Measurements from ENCODE around the gene TOP2A. TPM values are rescaled to one million over a fixed set of nuclear protein-coding genes. Genes with fewer than 3 reads are reported as not detected.

TOP2A gene
- total RNA-seq, 2 donors from 2014 or later = 324 to 425 TPM

GRCh38 chr17:40447148-40447644 lies 29.5 kb upstream of the TOP2A start:
- DNase-seq (no peak), ATAC-seq (replicated peaks in 1 of 2) (no peak)
- peaks cover 55% of the 10 kb centered on the region for H3K4me1 Mint-ChIP-seq (ENCODE audit: low read depth)
- no peaks in the 10 kb centered on the region for H3K9me3 Mint-ChIP-seq
- peaks cover 3% of the 10 kb centered on the region in 2 donors for H3K36me3 Mint-ChIP-seq (ENCODE audit: insufficient read depth in 2 of 2)
- no peak overlapping the region for H3K27ac Mint-ChIP-seq
- H3K27me3 Mint-ChIP-seq (ENCODE audit: low read depth) = no peaks in the 10 kb centered on the region
- no peak overlapping the region for H3K4me3 Mint-ChIP-seq

DNA sequence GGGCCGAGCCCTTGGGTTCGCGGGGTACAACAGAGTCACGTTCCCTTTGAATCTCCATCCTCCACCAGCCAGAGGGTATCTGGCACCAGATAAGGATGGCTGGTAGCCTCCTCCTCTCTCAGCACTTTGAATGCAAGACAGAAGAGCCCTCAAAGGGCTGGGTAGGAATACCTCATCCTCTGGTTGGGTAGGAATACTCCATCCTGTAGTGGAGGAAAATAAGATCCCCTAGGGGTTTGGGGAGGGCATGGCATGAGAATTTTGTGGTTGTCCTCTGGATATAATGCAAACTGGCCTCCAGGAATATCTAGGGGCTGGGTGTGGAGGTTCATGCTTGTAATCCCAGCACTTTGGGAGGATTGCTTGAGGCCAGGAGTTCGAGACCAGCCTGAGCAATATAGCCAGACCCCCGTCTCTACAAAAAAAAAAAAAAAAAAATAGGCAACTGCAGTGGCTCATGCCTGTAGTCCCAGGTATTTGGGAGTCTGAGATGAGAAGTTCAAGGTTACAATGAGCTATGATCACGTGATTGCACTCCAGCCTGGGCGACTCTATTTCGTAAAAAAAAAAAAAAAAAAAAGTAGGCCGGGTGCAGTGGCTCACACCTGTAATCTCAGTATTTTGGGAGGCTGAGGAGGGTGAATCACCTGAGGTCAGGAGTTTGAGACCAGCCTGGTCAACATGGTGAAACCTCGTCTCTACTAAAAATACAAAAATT lies 28.2 kb upstream of the TOP2A start:
- H3K9me3 Mint-ChIP-seq = no peaks in the 10 kb centered on the region
- DNase-seq = no peak
- ATAC-seq (replicated peaks in 1 of 2) = no peak
- H3K27me3 Mint-ChIP-seq (ENCODE audit: low read depth) = peaks cover 2% of the 10 kb centered on the region
- peak overlapping the region; percentile 77 to 78 for H3K4me3 Mint-ChIP-seq
- H3K36me3 Mint-ChIP-seq (ENCODE audit: insufficient read depth in 2 of 2) = peaks cover 3% of the 10 kb centered on the region in 2 donors
- peaks cover 50% of the 10 kb centered on the region for H3K4me1 Mint-ChIP-seq (ENCODE audit: low read depth)
- H3K27ac Mint-ChIP-seq = no peak overlapping the region

- Mint-ChIP-seq H3K27me3 (ENCODE audit: low read depth) (peaks cover 15% of the 10 kb centered on the region), H3K4me3 (peak overlapping the region; percentile 77 to 78), H3K4me1 (ENCODE audit: low read depth) (peaks cover 50% of the 10 kb centered on the region), H3K36me3 (ENCODE audit: insufficient read depth in 2 of 2) (peaks cover 3% of the 10 kb centered on the region in 2 donors), H3K9me3 (no peaks in the 10 kb centered on the region), H3K27ac (peak overlapping the region; percentile 74)
- peak; percentile 6 to 10 for ATAC-seq (replicated peaks in 1 of 2)
- peak in 1 of 2 donors; percentile 33 for DNase-seq
These were observed 26.5 kb upstream of the TOP2A start for GRCh38 chr17:40443988-40444899.

GRCh38 chr17:40443196-40443987 lies 25.7 kb upstream of the TOP2A start, which contains the start of gene IGFBP4:
Gene IGFBP4 (plus strand): TSS chr17:40443450. CDS start chr17:40443736, 286 bp downstream.
- H3K4me1 Mint-ChIP-seq (ENCODE audit: low read depth) = peaks cover 45% of the 10 kb centered on the region
- H3K27ac Mint-ChIP-seq = no peak within 1 kb of the TSS
- peaks cover 15% of the 10 kb centered on the region for H3K27me3 Mint-ChIP-seq (ENCODE audit: low read depth)
- ATAC-seq (replicated peaks in 1 of 2) (peak; percentile 85 to 86), DNase-seq (peak; percentile 84 to 85)
- no peaks in the 10 kb centered on the region for H3K9me3 Mint-ChIP-seq
- H3K4me3 Mint-ChIP-seq = peak within 1 kb of the TSS; percentile 77 to 78
- H3K36me3 Mint-ChIP-seq (ENCODE audit: insufficient read depth in 2 of 2) = peaks cover 3% of the 10 kb centered on the region in 2 donors

DNA sequence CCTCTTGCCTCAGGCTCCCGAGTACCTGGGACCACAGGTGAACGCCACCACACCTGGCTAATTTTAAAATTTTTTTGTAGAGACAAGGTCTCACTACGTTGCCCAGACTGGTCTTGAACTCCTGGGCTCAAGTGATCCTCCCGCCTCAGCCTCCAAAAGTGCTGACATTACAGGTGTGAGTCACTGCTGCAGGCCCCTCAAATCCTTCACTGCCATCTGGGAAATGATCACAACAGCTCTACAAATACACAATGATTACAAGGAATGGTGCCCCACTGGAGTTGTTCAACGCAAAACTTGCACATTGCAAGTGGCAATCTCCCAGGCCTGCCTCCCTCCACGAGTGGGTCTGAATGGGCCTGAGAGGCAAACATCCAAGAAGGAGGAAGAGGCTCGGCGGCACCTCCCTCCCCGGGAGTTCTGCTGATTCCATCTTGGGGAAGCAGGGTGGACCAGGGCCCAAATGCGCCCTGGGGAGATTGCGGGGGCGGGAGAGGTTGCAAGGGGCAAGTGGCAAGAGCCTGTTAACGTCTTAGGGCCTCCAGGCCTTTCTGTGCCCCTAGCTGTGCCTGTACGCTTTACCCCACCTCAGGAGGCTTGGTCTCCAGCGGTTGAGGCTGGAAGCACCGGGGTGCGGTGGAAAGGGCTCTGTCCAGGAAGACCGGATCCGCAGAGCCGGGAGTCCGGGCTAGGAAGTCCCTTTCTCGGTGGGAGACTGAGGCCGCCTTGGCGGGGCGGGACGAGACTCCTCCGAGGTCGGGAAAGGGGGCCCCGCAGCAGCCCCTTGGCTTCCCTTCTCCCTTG lies 24.9 kb upstream of the TOP2A start:
- Mint-ChIP-seq H3K4me1 (ENCODE audit: low read depth) (peaks cover 39% of the 10 kb centered on the region), H3K9me3 (no peaks in the 10 kb centered on the region), H3K4me3 (peak overlapping the region; percentile 32 to 36), H3K27ac (no peak overlapping the region), H3K27me3 (ENCODE audit: low read depth) (peaks cover 15% of the 10 kb centered on the region), H3K36me3 (ENCODE audit: insufficient read depth in 2 of 2) (peaks cover 3% of the 10 kb centered on the region in 2 donors)
- ATAC-seq (replicated peaks in 1 of 2) (no peak), DNase-seq (no peak)

DNA sequence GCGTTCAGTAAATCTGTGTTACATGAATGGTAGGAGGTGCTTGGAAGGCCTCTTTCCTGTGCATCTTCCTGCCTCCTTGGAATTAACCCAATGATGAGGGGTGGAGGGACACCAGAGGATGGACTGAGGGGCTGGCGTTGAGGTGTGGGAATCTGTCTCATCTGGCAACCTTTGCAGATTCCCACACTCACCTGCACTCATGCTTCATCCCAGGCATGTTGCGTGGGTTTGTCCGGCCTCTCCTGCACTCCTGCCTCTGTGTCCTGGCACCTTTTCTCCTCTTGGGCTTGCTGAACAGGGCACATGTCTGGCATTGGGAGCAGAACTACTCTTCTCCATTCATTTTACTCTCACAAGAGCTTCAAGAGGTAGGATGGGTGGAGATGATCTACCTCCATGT lies 22.5 kb upstream of the TOP2A start:
- Mint-ChIP-seq H3K36me3 (ENCODE audit: insufficient read depth in 2 of 2) (peaks cover 3% of the 10 kb centered on the region in 2 donors), H3K27me3 (ENCODE audit: low read depth) (peaks cover 15% of the 10 kb centered on the region), H3K4me1 (ENCODE audit: low read depth) (peaks cover 25% of the 10 kb centered on the region), H3K9me3 (no peaks in the 10 kb centered on the region), H3K27ac (no peak overlapping the region), H3K4me3 (no peak overlapping the region)
- no peak for ATAC-seq (replicated peaks in 1 of 2)
- no peak for DNase-seq

DNA sequence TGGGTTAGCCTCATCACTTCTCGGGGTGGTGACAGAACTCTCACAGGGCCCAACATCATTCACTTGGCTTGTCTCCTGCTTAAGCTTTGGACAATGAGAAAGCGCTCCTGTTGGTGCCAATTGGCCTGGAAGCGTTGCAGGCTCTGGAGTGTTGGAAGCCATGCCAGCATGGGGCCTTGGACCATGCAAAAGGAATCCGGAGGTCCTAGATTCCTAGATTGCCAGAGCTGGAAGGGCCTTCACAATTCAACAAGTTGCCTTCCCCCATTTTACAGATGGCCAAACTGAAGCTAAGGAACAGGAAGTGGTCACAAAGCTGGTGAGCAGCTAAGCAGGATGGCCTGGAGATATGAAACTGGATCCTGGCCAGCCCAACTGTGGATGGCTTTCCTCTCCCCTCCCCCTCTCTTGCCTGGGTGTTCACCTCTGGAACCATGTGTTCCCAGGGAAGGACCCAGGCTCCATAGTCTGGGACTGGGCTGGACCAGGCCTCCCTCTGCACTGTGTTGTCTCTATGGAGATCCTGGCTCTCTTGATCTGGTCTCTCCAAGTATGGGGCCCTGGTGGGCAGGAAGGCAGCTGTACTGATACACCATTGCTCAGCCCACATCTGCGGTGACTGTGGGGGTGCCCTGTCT lies 19.5 kb upstream of the TOP2A start:
- no peak for DNase-seq
- no peak for ATAC-seq (replicated peaks in 1 of 2)

DNA sequence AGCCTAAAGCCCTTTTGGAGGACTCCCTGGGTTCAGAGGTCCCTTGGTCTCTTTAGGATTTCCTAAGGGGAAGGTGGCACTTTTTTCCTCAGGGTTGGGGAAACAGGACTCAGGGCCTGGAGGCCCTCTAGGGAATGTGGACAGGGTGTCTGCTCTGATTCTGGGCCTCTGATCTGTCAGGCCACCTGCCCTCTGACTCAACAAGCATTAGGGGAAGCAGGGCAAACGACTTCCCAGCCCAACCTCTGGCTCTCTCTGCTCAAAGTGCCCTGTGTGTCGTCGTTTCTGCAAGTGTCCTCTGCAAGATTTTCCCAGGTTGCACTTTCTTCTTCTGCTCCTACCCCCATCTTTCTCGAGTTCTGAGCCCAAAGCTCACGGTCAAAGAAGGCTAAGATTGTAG lies 18.9 kb upstream of the TOP2A start:
- no peak overlapping the region for H3K27ac Mint-ChIP-seq
- no peaks in the 10 kb centered on the region for H3K36me3 Mint-ChIP-seq (ENCODE audit: insufficient read depth in 2 of 2)
- H3K9me3 Mint-ChIP-seq = no peaks in the 10 kb centered on the region
- peaks cover 15% of the 10 kb centered on the region for H3K27me3 Mint-ChIP-seq (ENCODE audit: low read depth)
- no peak overlapping the region for H3K4me3 Mint-ChIP-seq
- ATAC-seq (replicated peaks in 1 of 2) (no peak), DNase-seq (no peak)
- peaks cover 25% of the 10 kb centered on the region for H3K4me1 Mint-ChIP-seq (ENCODE audit: low read depth)

More for the DNA sequence above, 19.5 kb upstream of the TOP2A start:
- peaks cover 23% of the 10 kb centered on the region for H3K4me1 Mint-ChIP-seq (ENCODE audit: low read depth)
- peaks cover 15% of the 10 kb centered on the region for H3K27me3 Mint-ChIP-seq (ENCODE audit: low read depth)
- no peak overlapping the region for H3K4me3 Mint-ChIP-seq
- no peaks in the 10 kb centered on the region for H3K9me3 Mint-ChIP-seq
- no peak overlapping the region for H3K27ac Mint-ChIP-seq
- no peaks in the 10 kb centered on the region for H3K36me3 Mint-ChIP-seq (ENCODE audit: insufficient read depth in 2 of 2)

DNA sequence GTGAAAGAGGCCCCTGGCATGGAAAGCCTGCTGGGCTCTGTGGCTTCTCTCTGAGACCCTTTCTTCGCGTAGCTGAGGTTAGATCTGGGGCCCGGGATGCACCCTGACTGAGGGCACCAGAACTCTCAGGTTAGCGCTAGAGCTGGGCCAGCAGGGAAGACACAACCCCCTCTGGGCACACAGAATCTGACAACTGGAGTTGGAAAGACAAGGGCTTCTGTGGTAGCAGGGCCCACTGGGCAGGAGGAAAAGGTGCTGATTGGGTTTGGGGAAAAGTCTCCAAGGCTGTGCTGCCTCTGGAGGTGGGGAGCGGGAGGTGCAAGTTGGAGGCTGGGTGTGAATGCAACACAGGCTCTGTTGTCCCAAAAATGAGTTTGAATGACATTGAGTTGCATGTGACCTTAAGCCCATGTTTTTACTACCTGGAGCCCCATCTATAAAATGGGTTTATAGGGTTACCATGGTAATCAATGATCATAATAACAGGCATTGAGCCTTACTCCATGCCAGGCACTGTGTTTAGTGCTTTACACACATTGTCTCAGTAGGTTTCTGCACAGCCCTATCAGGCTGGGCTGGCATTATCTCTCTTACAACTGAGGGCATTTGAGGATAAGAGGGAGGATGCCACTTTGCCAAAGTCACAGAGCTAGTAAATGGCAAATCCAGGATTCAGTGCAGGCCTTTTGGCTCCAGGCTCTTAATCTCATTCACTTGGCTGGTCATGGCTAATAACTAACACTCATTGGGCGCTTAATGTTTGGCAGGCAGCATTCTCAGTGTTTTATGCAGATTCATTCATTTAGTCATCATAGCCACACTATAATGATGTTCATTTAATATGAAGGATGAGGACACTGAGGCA lies 16.1 kb upstream of the TOP2A start:
- Mint-ChIP-seq H3K36me3 (ENCODE audit: insufficient read depth in 2 of 2) (no peaks in the 10 kb centered on the region), H3K9me3 (no peaks in the 10 kb centered on the region), H3K27ac (no peak overlapping the region), H3K27me3 (ENCODE audit: low read depth) (no peaks in the 10 kb centered on the region), H3K4me1 (ENCODE audit: low read depth) (peaks cover 37% of the 10 kb centered on the region), H3K4me3 (no peak overlapping the region)
- DNase-seq (peak; percentile 44 to 46), ATAC-seq (replicated peaks in 1 of 2) (peak; percentile 43 to 57)

GRCh38 chr17:40432864-40433528 lies 15.3 kb upstream of the TOP2A start:
- H3K36me3 Mint-ChIP-seq (ENCODE audit: insufficient read depth in 2 of 2) = no peaks in the 10 kb centered on the region
- peaks cover 4% of the 10 kb centered on the region for H3K27me3 Mint-ChIP-seq (ENCODE audit: low read depth)
- peak in 1 of 2 donors; percentile 3 for ATAC-seq (replicated peaks in 1 of 2)
- H3K27ac Mint-ChIP-seq = no peak overlapping the region
- H3K4me3 Mint-ChIP-seq = no peak overlapping the region
- H3K4me1 Mint-ChIP-seq (ENCODE audit: low read depth) = peaks cover 40% of the 10 kb centered on the region
- no peaks in the 10 kb centered on the region for H3K9me3 Mint-ChIP-seq
- no peak for DNase-seq

DNA sequence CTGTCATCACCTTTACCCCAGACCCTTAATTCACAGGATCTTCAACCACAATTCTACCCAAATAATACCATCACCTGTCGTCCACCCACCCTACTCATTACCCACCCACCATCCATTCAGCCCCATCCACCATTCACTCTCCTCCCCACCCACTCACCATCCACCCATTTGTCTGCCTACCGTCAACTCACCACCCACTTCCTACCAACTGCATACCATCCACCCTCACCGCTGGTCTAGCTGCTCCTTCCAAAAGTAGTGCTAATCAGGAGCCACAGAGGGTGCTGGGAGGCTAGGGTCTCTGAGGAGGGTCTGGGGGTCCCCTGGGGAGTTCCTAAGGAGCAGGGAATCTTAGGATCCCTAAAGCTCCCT lies 13.5 kb upstream of the TOP2A start:
- Mint-ChIP-seq H3K36me3 (ENCODE audit: insufficient read depth in 2 of 2) (no peaks in the 10 kb centered on the region), H3K9me3 (no peaks in the 10 kb centered on the region), H3K27ac (no peak overlapping the region), H3K4me3 (no peak overlapping the region), H3K4me1 (ENCODE audit: low read depth) (peaks cover 53% of the 10 kb centered on the region), H3K27me3 (ENCODE audit: low read depth) (peaks cover 8% of the 10 kb centered on the region)
- ATAC-seq (replicated peaks in 1 of 2) (no peak), DNase-seq (no peak)

Measured in activated T-cell treated with anti-CD3 and anti-CD28 coated beads, Interleukin-2, amount 50 U/mL, for 72 hours (primary cell).